Measurements from ENCODE around the gene CAPRIN1.
"Not testable (repeated sequence)": the region's sequence is repeated elsewhere in the genome, so short reads cannot be mapped to it uniquely, and the experiment has no call there.

- TF ChIP-seq CTCF (optimal IDR thresholded peaks at IDR 0.05 in 1 of 3, IDR thresholded peaks at IDR 0.05 in 1 of 3, conservative IDR thresholded peaks at IDR 0.05 in 1 of 3; ENCODE audit: extremely low read depth in 1 of 3, insufficient read depth in 2 of 3, low read length in 3 of 3); EZH2 (IDR thresholded peaks at IDR 0.05; ENCODE audit: low read length): not testable (repeated sequence)
Measured at GRCh38 chr11:34071306-34071705, 19.8 kb downstream of the CAPRIN1 start.
